Neural progenitor cell (in vitro differentiated cells): ENCODE data around the gene BTBD9. TPM values are rescaled to one million over a fixed set of nuclear protein-coding genes. Genes with fewer than 3 reads are reported as not detected.

Experiments used
- DNase-seq: peaks from one replicate; pipeline ENCODE4 v3.0.0-alpha.2; 2016; ENCODE audit warnings: low spot score
- H2AFZ ChIP-seq: fragments of 200-600 bp; sonication (generic); replicated peaks from 2 replicates; pipeline ENCODE4 v1.6.1; 2016; ENCODE audit warnings: antibody characterized with exemption
- H3F3A ChIP-seq: fragments of 200-600 bp; sonication (generic); 2 replicates; pipeline ENCODE4 v1.6.1; 2016; ENCODE audit warnings: antibody characterized with exemption, low read depth
- H3K27ac ChIP-seq: fragments of 200-600 bp; sonication (generic); 2 replicates; pipeline ENCODE4 v1.5.1; 2016; ENCODE audit warnings: mild to moderate bottlenecking
- H3K27me3 ChIP-seq: fragments of 200-600 bp; sonication (generic); 2 replicates; pipeline ENCODE4 v1.6.1; 2016; ENCODE audit warnings: mild to moderate bottlenecking, moderate library complexity
- H3K36me3 ChIP-seq: fragments of 200-600 bp; sonication (generic); 2 replicates; pipeline ENCODE4 v1.5.1; 2016
- H3K4me1 ChIP-seq: fragments of 200-600 bp; sonication (generic); 2 replicates; pipeline ENCODE4 v1.6.1; 2016; ENCODE audit warnings: mixed run types
- H3K4me2 ChIP-seq: fragments of 200-600 bp; sonication (generic); 2 replicates; pipeline ENCODE4 v1.6.1; 2016
- H3K4me3 ChIP-seq: fragments of 200-600 bp; sonication (generic); 2 replicates; pipeline ENCODE4 v1.5.1; 2016
- H3K79me2 ChIP-seq: fragments of 200-600 bp; sonication (generic); 2 replicates; pipeline ENCODE4 v1.6.1; 2016; ENCODE audit warnings: low read depth
- H3K9ac ChIP-seq: fragments of 200-600 bp; sonication (generic); 2 replicates; pipeline ENCODE4 v1.6.1; 2016
- H3K9me3 ChIP-seq: fragments of 200-600 bp; sonication (generic); 2 replicates; pipeline ENCODE4 v1.5.1; 2016; ENCODE audit warnings: low read depth
- H4K20me1 ChIP-seq: fragments of 200-600 bp; sonication (generic); 2 replicates; pipeline ENCODE4 v1.6.1; 2016; ENCODE audit warnings: low read depth
- H3K27ac Mint-ChIP-seq: 3 replicates; pipeline ENCODE4 v1.8.0; 2021; ENCODE audit warnings: mixed read lengths
- H3K27me3 Mint-ChIP-seq: 2 replicates; pipeline ENCODE4 v1.8.0; 2022; ENCODE audit warnings: low read depth, mild to moderate bottlenecking, inconsistent platforms, moderate library complexity, mixed read lengths; ENCODE audit not compliant: insufficient read depth
- H3K36me3 Mint-ChIP-seq: 3 replicates; pipeline ENCODE4 v1.8.0; 2021; ENCODE audit warnings: mixed read lengths
- H3K4me1 Mint-ChIP-seq: 3 replicates; pipeline ENCODE4 v1.8.0; 2021; ENCODE audit warnings: mixed read lengths
- H3K4me3 Mint-ChIP-seq: 3 replicates; pipeline ENCODE4 v1.8.0; 2021; ENCODE audit warnings: mild to moderate bottlenecking, moderate library complexity, mixed read lengths
- H3K9me3 Mint-ChIP-seq: 3 replicates; pipeline ENCODE4 v1.8.0; 2020; ENCODE audit warnings: mixed read lengths
- EZH2 ChIP-seq: fragments of 200-600 bp; sonication (generic); IDR thresholded peaks from 2 replicates; pipeline ENCODE4 v1.6.1; 2017; ENCODE audit warnings: antibody characterized with exemption, mild to moderate bottlenecking, moderate library complexity
- EZH2phosphoT487 ChIP-seq: fragments of 200-600 bp; sonication (generic); IDR thresholded peaks from 2 replicates; pipeline ENCODE4 v1.6.1; 2017; ENCODE audit warnings: antibody characterized with exemption
- total RNA-seq: library from RNA; depleted of rRNA; stranded (reverse); fragments of >200 nt; gene quantifications from 2 replicates; pipeline ENCODE4 v1.2.3, GENCODE V29; 2015; ENCODE audit warnings: low replicate concordance
- TF ChIP-seq, protein P1 (sequence below): fragments of 200-600 bp; sonication (generic); IDR thresholded peaks from 2 replicates; pipeline ENCODE4 v1.5.1; 2017; ENCODE audit warnings: antibody characterized with exemption, mild to moderate bottlenecking

The BTBD9 gene
- total RNA-seq, 1 donor from 2014 or later = 16.9 TPM

DNA sequence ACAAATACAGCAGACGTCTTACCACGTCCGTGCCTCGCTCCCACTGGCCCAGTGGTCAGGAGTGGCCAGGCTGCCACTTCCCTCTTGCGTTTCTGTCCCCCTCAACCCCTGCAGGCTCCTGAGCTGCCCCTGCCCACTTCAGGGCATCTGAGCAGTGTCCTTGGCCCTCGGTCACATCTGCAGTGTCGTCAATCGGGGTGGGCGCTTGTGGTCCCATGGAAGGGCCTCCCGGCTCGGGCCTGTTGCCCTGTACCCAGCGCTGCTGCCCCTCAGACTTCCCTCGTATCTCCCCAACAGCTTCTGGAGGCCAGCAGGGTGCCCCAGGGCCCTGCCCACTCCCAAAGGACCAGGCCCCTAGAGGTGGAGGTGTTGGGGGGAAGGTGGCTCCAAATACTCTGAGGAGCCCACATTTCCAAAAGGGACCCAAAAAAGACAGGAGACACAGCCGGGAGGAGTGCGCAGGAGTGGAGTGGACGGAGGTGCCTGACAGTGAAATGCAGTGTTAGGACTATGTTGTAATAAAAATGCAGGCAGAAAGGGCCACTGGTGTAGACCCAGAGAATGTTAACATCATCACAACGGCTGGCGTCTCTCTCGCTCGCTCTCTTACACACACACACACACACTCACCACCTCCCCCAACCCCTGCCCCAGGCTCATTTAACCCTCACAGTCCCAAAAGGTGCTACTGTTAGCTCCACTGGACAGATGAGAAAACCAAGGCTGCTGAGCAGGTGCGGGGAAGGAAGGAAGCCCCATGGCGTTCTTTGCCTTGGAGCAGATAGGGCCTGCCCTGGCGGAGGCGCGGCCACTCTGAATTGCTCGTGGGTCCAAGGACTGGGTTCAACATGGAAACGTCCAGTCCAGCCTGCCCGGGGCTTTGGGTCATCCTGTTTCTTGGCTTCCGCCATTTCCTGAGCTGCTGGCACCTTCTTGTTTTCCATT, 476.3 kb downstream of the BTBD9 start:
- Histone ChIP-seq H3K36me3 (no peaks in the 10 kb centered on the region), H3K4me3 (no peak overlapping the region), H3K79me2 (no peaks in the 10 kb centered on the region), H3K9me3 (no peaks in the 10 kb centered on the region), H2AFZ (no peak overlapping the region), H3F3A (no peaks in the 10 kb centered on the region), H3K4me1 (peaks cover 3% of the 10 kb centered on the region), H3K27ac (no peak overlapping the region), H3K27me3 (no peaks in the 10 kb centered on the region), H3K4me2 (no peak overlapping the region), H3K9ac (no peak overlapping the region), H4K20me1 (no peaks in the 10 kb centered on the region)
- TF ChIP-seq EZH2phosphoT487 = no peak
- TF ChIP-seq, protein P1, sequence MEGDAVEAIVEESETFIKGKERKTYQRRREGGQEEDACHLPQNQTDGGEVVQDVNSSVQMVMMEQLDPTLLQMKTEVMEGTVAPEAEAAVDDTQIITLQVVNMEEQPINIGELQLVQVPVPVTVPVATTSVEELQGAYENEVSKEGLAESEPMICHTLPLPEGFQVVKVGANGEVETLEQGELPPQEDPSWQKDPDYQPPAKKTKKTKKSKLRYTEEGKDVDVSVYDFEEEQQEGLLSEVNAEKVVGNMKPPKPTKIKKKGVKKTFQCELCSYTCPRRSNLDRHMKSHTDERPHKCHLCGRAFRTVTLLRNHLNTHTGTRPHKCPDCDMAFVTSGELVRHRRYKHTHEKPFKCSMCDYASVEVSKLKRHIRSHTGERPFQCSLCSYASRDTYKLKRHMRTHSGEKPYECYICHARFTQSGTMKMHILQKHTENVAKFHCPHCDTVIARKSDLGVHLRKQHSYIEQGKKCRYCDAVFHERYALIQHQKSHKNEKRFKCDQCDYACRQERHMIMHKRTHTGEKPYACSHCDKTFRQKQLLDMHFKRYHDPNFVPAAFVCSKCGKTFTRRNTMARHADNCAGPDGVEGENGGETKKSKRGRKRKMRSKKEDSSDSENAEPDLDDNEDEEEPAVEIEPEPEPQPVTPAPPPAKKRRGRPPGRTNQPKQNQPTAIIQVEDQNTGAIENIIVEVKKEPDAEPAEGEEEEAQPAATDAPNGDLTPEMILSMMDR = no peak
- TF ChIP-seq EZH2 = no peak
- H3K27ac Mint-ChIP-seq = no peak overlapping the region
- peaks cover 34% of the 10 kb centered on the region for H3K36me3 Mint-ChIP-seq
- DNase-seq = no peak
- H3K4me1 Mint-ChIP-seq = peaks cover 7% of the 10 kb centered on the region
- peaks cover 3% of the 10 kb centered on the region for H3K9me3 Mint-ChIP-seq
- no peak overlapping the region for H3K4me3 Mint-ChIP-seq
- no peaks in the 10 kb centered on the region for H3K27me3 Mint-ChIP-seq

DNA sequence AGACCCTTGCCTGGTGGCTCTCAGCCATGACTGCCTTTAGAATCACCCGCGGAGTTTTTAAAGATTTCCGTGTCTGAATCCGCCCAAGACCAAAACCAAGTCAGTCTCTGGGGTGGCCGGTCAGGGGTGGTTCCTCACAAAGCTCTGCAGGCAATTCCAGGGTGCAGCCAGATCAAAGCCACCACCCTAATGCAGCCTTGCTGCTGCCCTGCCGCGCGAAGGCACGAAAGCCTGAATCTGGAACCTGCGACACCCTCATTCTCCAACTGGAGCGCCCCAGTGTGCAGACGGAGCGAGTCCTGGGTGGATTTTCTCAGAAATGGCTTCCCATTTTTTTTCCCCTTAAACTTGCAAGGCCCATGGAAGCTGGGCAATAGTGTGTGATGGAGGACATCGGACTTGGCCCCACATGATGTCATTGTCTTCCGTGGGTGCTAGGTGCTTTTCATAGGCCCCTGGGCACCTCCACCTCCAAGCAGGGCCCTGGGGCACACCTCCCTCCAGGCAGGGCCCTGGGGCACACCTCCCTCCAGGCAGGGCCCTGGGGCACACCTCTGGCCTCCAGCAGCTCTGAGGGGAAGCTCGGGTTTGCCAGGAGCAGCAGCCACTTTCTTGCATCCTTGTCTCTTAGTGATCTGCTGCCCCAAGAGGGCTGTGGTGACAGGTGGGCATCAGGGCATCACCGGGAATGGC, 477.1 kb downstream of the BTBD9 start:
- Histone ChIP-seq H3K9me3 (no peaks in the 10 kb centered on the region), H3K4me3 (no peak overlapping the region), H4K20me1 (no peaks in the 10 kb centered on the region), H3K9ac (no peak overlapping the region), H2AFZ (no peak overlapping the region), H3K27me3 (no peaks in the 10 kb centered on the region), H3K36me3 (no peaks in the 10 kb centered on the region), H3K79me2 (no peaks in the 10 kb centered on the region), H3K4me2 (no peak overlapping the region), H3F3A (no peaks in the 10 kb centered on the region), H3K4me1 (peaks cover 3% of the 10 kb centered on the region), H3K27ac (no peak overlapping the region)
- no peaks in the 10 kb centered on the region for H3K27me3 Mint-ChIP-seq
- peaks cover 34% of the 10 kb centered on the region for H3K36me3 Mint-ChIP-seq
- peaks cover 5% of the 10 kb centered on the region for H3K4me1 Mint-ChIP-seq
- no peak overlapping the region for H3K4me3 Mint-ChIP-seq
- no peak for DNase-seq
- no peak for TF ChIP-seq EZH2phosphoT487
- TF ChIP-seq, protein P1 = no peak
- no peak for TF ChIP-seq EZH2
- H3K27ac Mint-ChIP-seq = no peak overlapping the region
- peaks cover 3% of the 10 kb centered on the region for H3K9me3 Mint-ChIP-seq

DNA sequence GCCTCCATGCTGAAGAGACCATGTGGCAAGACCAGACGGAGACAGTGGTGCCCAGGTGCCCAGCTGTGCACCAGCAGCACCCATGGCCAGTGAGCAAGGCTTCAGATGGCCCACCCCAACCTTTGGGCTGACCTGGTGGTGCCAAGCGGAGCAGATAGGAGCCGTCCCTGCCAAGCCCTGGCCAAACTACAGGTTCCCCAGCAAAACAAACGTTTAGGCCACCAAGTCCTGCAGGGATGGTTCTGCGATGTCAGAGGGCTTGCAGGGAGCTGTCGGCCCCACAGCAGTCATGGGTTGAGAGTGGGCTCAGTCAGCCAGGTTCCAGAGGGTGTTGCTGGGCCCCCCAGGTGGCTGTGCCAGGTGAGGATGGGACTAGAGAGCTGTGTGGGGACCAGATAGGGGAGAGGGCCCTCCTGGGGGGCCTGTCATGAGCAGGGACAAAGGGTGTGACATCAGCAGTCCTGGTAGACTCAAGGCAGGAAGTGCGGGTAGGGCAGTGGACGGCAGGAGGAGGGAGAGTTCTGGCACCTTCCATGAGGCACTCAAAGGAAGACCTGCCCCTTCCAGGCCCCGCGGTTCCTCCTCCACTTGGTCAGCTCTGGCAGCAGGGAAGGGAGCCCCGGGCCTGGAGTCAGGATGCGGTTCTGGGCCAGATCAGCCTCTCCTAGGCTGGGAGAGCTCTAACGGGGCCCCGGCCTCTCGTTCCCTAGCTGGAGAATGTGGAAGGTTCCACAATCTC, 477.8 kb downstream of the BTBD9 start:
- TF ChIP-seq, protein P1 = no peak
- TF ChIP-seq EZH2phosphoT487 (no peak), EZH2 (no peak)
- Histone ChIP-seq H3K4me2 (no peak overlapping the region), H3K4me1 (peaks cover 3% of the 10 kb centered on the region), H3K9me3 (no peaks in the 10 kb centered on the region), H3K79me2 (no peaks in the 10 kb centered on the region), H3K27me3 (no peaks in the 10 kb centered on the region), H3K9ac (no peak overlapping the region), H2AFZ (no peak overlapping the region), H3K27ac (no peak overlapping the region), H4K20me1 (no peaks in the 10 kb centered on the region), H3F3A (no peaks in the 10 kb centered on the region), H3K4me3 (no peak overlapping the region), H3K36me3 (no peaks in the 10 kb centered on the region)
- Mint-ChIP-seq H3K36me3 (peaks cover 34% of the 10 kb centered on the region), H3K4me1 (peaks cover 4% of the 10 kb centered on the region), H3K4me3 (no peak overlapping the region), H3K27me3 (no peaks in the 10 kb centered on the region), H3K9me3 (peaks cover 3% of the 10 kb centered on the region), H3K27ac (no peak overlapping the region)
- no peak for DNase-seq
